ENCODE results near the gene PTCH2.

PTCH2 gene

GRCh38 chr1:44778705-44779576 is 64.1 kb downstream of the PTCH2 start:
- DNase-seq (ENCODE audit: insufficient read length) (no peak), FAIRE-seq (no peak)
- TF ChIP-seq POLR2AphosphoS5 (IDR thresholded peaks at IDR 0.05; ENCODE audit: low read depth, low read length) (no peak), TAF1 (IDR thresholded peaks at IDR 0.05; ENCODE audit: borderline replicate concordance, low read depth, low read length) (no peak), POLR2A (IDR thresholded peaks at IDR 0.05; ENCODE audit: low read depth, low read length) (no peak; the same call in none of the 2 replicates)

DNA sequence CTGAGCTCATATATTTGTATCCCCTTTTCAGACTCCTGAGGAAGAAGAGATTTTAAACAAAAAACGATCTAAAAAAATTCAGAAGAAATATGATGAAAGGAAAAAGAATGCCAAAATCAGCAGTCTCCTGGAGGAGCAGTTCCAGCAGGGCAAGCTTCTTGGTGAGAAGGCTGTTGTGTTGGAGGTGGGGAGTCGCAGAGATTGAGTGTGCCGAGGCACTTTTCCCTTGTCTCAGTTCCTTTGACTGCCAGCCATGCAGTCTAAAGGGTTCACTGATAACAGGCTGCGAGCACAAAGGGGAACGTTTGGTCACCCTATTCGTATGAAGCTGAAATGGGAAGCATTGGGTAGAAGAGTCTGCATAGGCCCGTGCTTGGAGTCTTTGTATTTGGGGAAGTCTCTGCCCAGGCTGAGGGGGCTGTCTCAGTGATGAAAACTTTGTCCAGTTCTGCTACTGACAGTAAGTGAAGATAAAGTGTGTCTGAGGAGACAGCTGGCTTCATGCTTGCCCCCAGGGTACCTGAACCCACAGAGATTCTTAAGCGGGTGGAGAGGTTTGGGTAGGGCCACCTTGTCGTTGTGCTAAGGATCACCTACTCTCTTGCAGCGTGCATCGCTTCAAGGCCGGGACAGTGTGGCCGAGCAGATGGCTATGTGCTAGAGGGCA is 65.0 kb downstream of the PTCH2 start:
- no peak for DNase-seq (ENCODE audit: insufficient read length)
- FAIRE-seq, result no peak
- no peak for TF ChIP-seq TAF1 (IDR thresholded peaks at IDR 0.05; ENCODE audit: borderline replicate concordance, low read depth, low read length)
- no peak for TF ChIP-seq POLR2AphosphoS5 (IDR thresholded peaks at IDR 0.05; ENCODE audit: low read depth, low read length)
- no peak; the same call in 1 of the 2 replicates for TF ChIP-seq POLR2A (IDR thresholded peaks at IDR 0.05; ENCODE audit: low read depth, low read length)

DNA sequence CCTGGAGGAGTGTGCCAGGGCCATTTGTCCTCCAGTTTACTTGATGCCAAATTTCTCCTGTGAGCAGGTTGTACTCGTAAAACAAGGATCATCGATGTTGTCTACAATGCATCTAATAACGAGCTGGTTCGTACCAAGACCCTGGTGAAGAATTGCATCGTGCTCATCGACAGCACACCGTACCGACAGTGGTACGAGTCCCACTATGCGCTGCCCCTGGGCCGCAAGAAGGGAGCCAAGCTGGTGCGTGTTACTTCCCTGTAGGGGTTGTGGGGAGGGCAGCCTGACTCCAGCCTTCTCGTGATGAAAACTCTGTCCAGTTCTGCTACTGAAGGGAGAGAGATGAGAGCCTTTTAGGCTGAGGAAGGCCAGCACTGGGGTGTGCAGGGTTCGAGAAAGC is 65.5 kb downstream of the PTCH2 start:
- no peak for DNase-seq (ENCODE audit: insufficient read length)
- no peak for FAIRE-seq
- TF ChIP-seq POLR2AphosphoS5 (IDR thresholded peaks at IDR 0.05; ENCODE audit: low read depth, low read length) (no peak), TAF1 (IDR thresholded peaks at IDR 0.05; ENCODE audit: borderline replicate concordance, low read depth, low read length) (no peak), POLR2A (IDR thresholded peaks at IDR 0.05; ENCODE audit: low read depth, low read length) (no peak)

DNA sequence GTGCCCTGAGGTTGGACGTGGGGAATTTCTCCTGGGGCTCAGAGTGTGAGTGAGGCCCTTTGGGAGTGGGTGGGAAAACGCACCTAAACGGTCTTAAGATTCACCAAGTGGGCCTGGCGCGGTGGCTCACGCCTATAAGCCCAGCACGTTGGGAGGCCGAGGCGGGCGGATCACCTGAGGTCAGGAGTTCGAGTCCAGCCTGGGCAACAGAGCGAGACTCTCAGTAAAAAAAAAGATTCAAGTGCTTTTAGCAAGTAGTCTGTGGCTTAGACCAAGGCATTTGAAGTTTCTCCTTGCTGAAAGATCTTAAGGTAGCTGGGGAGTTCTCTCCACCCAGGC is 66.4 kb downstream of the PTCH2 start:
- TF ChIP-seq POLR2A (IDR thresholded peaks at IDR 0.05; ENCODE audit: low read depth, low read length) (no peak), POLR2AphosphoS5 (IDR thresholded peaks at IDR 0.05; ENCODE audit: low read depth, low read length) (no peak), TAF1 (IDR thresholded peaks at IDR 0.05; ENCODE audit: borderline replicate concordance, low read depth, low read length) (no peak)
- no peak for DNase-seq (ENCODE audit: insufficient read length)
- no peak for FAIRE-seq

- DNase-seq (ENCODE audit: insufficient read length), result peak; percentile 31
- no peak for FAIRE-seq
- TF ChIP-seq POLR2A (IDR thresholded peaks at IDR 0.05; ENCODE audit: low read depth, low read length) (no peak), TAF1 (IDR thresholded peaks at IDR 0.05; ENCODE audit: borderline replicate concordance, low read depth, low read length) (no peak; the same call in 1 of the 2 replicates), POLR2AphosphoS5 (IDR thresholded peaks at IDR 0.05; ENCODE audit: low read depth, low read length) (no peak)
Observed at GRCh38 chr1:44775930-44776729, 66.9 kb downstream of the PTCH2 start.

- TF ChIP-seq POLR2A (IDR thresholded peaks at IDR 0.05; ENCODE audit: low read depth, low read length) (peak; percentile 98), TAF1 (IDR thresholded peaks at IDR 0.05; ENCODE audit: borderline replicate concordance, low read depth, low read length) (peak; percentile 99), POLR2AphosphoS5 (IDR thresholded peaks at IDR 0.05; ENCODE audit: low read depth, low read length) (peak; percentile 99)
- FAIRE-seq (peak; percentile 80), DNase-seq (ENCODE audit: insufficient read length) (peak; percentile 71)
Observed at GRCh38 chr1:44775078-44775929, 67.7 kb downstream of the PTCH2 start, which contains the start of gene RPS8. Gene RPS8, plus strand, starts transcription at chr1:44775540. Its CDS starts 57 bp downstream, at chr1:44775597.

Data from GM12892 (cell line).